ENCODE measurements around the gene MITF. TPM values are rescaled to one million over a fixed set of nuclear protein-coding genes. Genes with fewer than 3 reads are reported as not detected.

MITF gene
- total and polyA plus RNA-seq, 9 donors, result 5.7 to 9.6 (median 7.4) TPM

DNA sequence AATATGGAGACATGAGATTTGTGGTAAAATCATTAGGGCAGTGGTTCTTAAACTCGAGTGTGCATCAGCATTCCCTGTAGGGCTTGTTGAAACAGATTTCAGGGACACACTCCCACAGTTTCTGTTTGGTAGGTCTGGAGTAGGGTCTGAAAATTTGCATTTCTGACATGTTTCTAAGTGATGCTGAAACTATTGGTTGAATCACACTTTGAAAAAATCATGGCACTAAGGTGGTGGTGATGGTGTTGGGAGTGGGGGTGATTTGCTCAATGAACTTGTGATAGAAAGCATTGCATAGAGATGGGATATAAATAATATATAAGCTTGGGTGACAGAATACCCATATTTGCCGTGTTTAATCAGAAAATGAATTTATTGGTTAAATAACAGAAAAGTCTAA, 11.3 kb downstream of the MITF start:
- H3K4me1 ChIP-seq (ENCODE audit: control insufficient read depth, insufficient read depth, low read length), result peaks cover 4% of the 10 kb centered on the region
- 60% methylated on average over 1 of the region's 2 CpGs for WGBS (ENCODE audit: insufficient coverage)
- H3K9me3 ChIP-seq (replicated peaks; ENCODE audit: control insufficient read depth, low read depth, low read length), result peaks cover 9% of the 10 kb centered on the region
- no peak overlapping the region for H3K27ac ChIP-seq (ENCODE audit: low read length)
- no peak for DNase-seq
- H3K36me3 ChIP-seq (ENCODE audit: control insufficient read depth, insufficient read depth, low read length), result no peaks in the 10 kb centered on the region
- H3K4me3 ChIP-seq (ENCODE audit: low read length), result no peak overlapping the region
- no peaks in the 10 kb centered on the region for H3K27me3 ChIP-seq (ENCODE audit: control insufficient read depth, insufficient read depth, low read length)

DNA sequence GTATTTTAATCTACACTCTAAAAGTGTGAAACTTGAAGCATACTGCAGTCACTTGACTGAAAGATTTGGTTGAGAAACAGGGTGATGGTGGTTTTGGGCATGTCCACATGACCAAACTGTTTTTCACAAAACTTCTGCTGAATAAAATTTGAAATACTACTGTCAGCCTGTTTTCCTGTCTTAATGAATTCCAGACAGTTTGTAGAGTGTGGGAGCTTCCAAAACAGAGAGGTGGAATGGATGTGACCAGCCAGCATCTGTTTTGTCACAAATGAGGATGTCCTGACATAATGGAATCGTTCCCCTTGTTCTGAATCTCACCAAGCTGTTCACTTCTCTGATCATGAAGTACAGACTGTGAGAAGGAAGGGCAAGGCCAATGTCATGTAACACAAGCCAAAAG, 11.8 kb downstream of the MITF start:
- no peaks in the 10 kb centered on the region for H3K36me3 ChIP-seq (ENCODE audit: control insufficient read depth, insufficient read depth, low read length)
- peaks cover 9% of the 10 kb centered on the region for H3K9me3 ChIP-seq (replicated peaks; ENCODE audit: control insufficient read depth, low read depth, low read length)
- DNase-seq, result peak; percentile 36
- no peak overlapping the region for H3K27ac ChIP-seq (ENCODE audit: low read length)
- no peaks in the 10 kb centered on the region for H3K27me3 ChIP-seq (ENCODE audit: control insufficient read depth, insufficient read depth, low read length)
- WGBS (ENCODE audit: insufficient coverage), result no CpG with 5 or more reads among the region's 1 CpG
- no peak overlapping the region for H3K4me3 ChIP-seq (ENCODE audit: low read length)
- peaks cover 4% of the 10 kb centered on the region for H3K4me1 ChIP-seq (ENCODE audit: control insufficient read depth, insufficient read depth, low read length)

DNA sequence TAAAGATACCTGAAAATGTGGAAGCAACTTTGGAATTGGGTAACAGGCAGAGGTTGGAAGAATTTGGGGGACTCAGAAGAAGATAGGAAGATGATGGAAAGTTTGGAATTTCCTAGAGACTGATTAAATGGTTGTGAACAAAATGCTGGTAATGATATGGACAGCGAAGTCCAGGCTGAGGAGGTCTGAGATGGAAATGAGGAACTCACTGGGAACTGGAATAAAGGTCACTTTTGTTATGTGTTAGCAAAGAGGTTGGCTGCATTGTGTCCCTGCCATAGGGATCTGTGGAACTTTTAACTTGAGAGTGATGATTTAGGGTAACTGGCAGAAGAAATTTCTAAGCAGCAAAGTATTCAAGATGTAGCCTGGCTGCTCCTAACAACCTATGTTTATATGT, 13.0 kb downstream of the MITF start:
- DNase-seq, result peak; percentile 38
- WGBS (ENCODE audit: insufficient coverage), result 45% methylated on average over 1 of the region's 1 CpG
- H3K27me3 ChIP-seq (ENCODE audit: control insufficient read depth, insufficient read depth, low read length), result no peaks in the 10 kb centered on the region

DNA sequence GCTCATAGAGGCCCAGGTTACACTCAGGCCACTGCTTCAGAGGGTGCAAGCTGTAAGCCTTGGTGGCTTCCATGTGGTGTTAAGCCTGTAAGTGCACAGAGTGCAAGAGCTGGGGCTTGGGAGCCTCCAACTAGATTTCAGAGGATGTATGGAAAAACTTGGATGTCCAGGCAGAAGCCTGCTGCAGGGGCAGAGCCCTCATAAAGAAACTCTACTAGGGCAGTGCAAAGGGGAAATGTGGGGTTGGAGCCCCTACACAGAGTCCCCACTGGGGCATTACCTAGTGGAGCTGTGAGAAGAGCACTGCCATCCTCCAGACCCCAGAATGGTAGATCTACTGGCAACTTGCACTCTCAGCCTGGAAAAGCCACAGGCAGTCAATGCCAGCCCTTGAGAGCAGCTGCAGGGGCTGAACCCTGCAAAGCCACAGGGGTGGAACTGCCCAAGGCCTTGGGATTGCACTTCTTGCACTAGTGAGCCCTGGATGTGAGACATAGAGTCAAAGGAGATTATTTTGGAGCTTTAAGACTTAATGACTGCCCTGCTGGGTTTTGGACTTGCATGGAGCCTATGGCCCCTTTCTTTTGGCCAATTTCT, 14.0 kb downstream of the MITF start:
- no peak for DNase-seq
- Histone ChIP-seq H3K9me3 (replicated peaks; ENCODE audit: control insufficient read depth, low read depth, low read length) (peaks cover 9% of the 10 kb centered on the region), H3K27me3 (ENCODE audit: control insufficient read depth, insufficient read depth, low read length) (no peaks in the 10 kb centered on the region), H3K36me3 (ENCODE audit: control insufficient read depth, insufficient read depth, low read length) (no peaks in the 10 kb centered on the region), H3K4me3 (ENCODE audit: low read length) (no peak overlapping the region), H3K27ac (ENCODE audit: low read length) (no peak overlapping the region), H3K4me1 (ENCODE audit: control insufficient read depth, insufficient read depth, low read length) (no peaks in the 10 kb centered on the region)

More for the DNA sequence above, 13.0 kb downstream of the MITF start:
- H3K36me3 ChIP-seq (ENCODE audit: control insufficient read depth, insufficient read depth, low read length), result no peaks in the 10 kb centered on the region
- no peak overlapping the region for H3K27ac ChIP-seq (ENCODE audit: low read length)
- H3K9me3 ChIP-seq (replicated peaks; ENCODE audit: control insufficient read depth, low read depth, low read length), result peaks cover 9% of the 10 kb centered on the region
- no peaks in the 10 kb centered on the region for H3K4me1 ChIP-seq (ENCODE audit: control insufficient read depth, insufficient read depth, low read length)
- H3K4me3 ChIP-seq (ENCODE audit: low read length), result no peak overlapping the region

DNA sequence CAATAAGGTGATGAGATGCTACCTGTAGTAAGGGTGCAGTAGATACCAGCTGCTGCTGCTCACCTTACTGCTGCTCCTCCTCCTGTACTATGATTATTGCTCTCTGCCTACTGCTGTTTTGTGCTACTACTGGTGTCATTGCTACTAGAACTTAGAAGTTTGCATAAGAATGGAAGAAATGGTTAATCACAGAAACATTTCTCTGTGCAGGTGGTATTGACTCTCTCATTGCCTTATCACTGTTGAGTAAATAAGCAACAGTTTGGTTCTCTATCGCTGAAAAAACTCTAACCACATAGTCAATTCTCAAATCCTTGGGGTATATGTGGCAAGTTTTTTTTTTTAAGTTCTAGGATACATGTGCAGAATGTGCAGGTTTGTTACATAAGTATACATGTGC, 16.5 kb downstream of the MITF start:
- no CpG with 5 or more reads among the region's 1 CpG for WGBS (ENCODE audit: insufficient coverage)
- Histone ChIP-seq H3K9me3 (replicated peaks; ENCODE audit: control insufficient read depth, low read depth, low read length) (peaks cover 9% of the 10 kb centered on the region), H3K36me3 (ENCODE audit: control insufficient read depth, insufficient read depth, low read length) (no peaks in the 10 kb centered on the region)

DNA sequence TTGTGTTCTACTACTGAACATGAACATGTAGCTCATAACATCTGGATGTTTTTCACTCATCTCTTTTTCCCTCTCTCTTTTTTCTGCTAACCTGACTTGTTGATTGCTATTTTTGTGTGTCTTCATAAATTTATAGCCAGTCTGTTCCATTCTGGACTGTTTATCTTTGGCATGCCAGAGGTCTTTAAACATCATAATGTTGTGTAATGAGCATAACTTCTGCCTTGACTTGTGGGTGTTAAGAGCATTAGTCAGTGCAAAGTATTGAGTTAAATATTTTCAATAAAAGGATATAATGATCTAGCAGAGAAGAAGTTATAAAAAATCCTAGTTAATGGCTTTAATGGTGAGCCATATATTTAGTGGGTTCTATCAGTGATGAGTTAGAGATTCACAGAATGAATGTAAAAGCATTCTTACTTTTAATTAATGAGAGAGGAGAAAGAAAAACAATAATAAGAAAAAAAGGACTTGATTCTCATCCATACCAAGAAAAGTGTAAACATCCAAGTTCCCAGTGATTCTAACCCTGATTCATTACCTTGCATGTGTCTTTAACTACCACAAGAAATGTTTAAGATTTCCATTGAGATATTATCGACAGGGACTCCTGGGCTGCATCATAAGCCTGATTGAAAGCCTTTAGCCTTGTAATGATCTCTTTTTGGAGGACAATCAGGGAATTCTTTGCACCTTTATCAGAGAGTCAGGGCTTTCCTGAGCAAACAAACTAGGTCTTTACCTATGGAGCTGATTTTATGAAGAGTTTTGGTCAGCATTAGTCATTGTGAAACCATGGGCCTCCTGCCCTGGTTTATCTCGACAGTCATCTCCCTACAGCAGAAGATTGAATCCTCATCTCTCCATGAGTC, 22.9 kb downstream of the MITF start:
- H3K36me3 ChIP-seq (ENCODE audit: control insufficient read depth, insufficient read depth, low read length), result no peaks in the 10 kb centered on the region
- WGBS (ENCODE audit: insufficient coverage), result no CpG with 5 or more reads among the region's 2 CpGs
- no peaks in the 10 kb centered on the region for H3K27me3 ChIP-seq (ENCODE audit: control insufficient read depth, insufficient read depth, low read length)
- no peak overlapping the region for H3K27ac ChIP-seq (ENCODE audit: low read length)
- H3K4me3 ChIP-seq (ENCODE audit: low read length), result no peak overlapping the region
- peaks cover 3% of the 10 kb centered on the region for H3K4me1 ChIP-seq (ENCODE audit: control insufficient read depth, insufficient read depth, low read length)
- no peaks in the 10 kb centered on the region for H3K9me3 ChIP-seq (replicated peaks; ENCODE audit: control insufficient read depth, low read depth, low read length)
- no peak for DNase-seq

More for the DNA sequence above, 16.5 kb downstream of the MITF start:
- no peak for DNase-seq
- H3K4me1 ChIP-seq (ENCODE audit: control insufficient read depth, insufficient read depth, low read length), result no peaks in the 10 kb centered on the region
- H3K4me3 ChIP-seq (ENCODE audit: low read length), result no peak overlapping the region
- no peaks in the 10 kb centered on the region for H3K27me3 ChIP-seq (ENCODE audit: control insufficient read depth, insufficient read depth, low read length)
- H3K27ac ChIP-seq (ENCODE audit: low read length), result no peak overlapping the region

DNA sequence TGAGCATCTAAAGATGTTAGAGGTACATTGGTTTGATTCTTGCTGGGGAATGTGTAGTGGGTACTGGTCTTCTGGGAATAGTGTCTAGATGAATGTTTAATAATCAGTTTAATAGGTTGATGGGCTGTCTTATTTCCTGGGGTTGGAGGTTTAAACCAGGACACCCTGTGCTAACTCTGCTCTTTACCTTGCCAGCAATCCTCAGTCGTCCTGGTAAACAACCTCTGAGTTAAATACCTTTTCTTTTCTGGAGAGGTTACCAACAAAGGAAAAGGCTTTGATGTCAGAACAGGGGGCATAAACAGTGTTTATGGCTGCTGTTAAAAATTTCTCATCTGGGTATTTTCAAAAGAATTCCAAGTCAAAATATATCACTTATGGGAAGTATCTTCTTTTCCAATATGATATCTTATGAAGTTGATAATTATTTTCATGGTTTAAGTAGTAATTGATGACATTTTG, 23.5 kb downstream of the MITF start:
- no peaks in the 10 kb centered on the region for H3K9me3 ChIP-seq (replicated peaks; ENCODE audit: control insufficient read depth, low read depth, low read length)
- H3K4me1 ChIP-seq (ENCODE audit: control insufficient read depth, insufficient read depth, low read length), result peaks cover 3% of the 10 kb centered on the region
- H3K27me3 ChIP-seq (ENCODE audit: control insufficient read depth, insufficient read depth, low read length), result no peaks in the 10 kb centered on the region
- no peak overlapping the region for H3K4me3 ChIP-seq (ENCODE audit: low read length)
- H3K27ac ChIP-seq (ENCODE audit: low read length), result no peak overlapping the region
- no peak for DNase-seq
- WGBS (ENCODE audit: insufficient coverage), result no CpG with 5 or more reads among the region's 1 CpG
- H3K36me3 ChIP-seq (ENCODE audit: control insufficient read depth, insufficient read depth, low read length), result no peaks in the 10 kb centered on the region

DNA sequence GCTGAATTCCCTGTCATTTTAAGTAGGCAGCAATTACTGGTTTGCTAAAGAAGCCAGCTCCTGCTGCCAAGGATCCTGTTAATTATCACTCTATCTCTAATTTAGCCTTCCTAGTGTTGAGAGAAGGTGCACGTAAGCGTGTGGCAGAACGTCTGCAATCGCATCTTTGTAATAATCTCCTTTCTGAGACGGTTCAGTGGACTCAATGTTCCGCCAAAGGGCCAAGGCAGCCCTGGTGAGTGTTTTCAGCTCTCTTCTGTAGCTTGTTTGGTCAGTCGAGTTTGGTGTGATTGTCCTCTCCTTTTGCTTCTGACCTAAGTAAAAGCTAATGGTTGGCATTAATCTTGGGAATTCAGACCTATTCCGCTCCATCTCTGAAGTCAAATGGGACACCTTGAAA, 24.2 kb downstream of the MITF start:
- no peaks in the 10 kb centered on the region for H3K36me3 ChIP-seq (ENCODE audit: control insufficient read depth, insufficient read depth, low read length)
- DNase-seq, result no peak
- WGBS (ENCODE audit: insufficient coverage), result 67% methylated on average over 2 of the region's 8 CpGs
- peaks cover 3% of the 10 kb centered on the region for H3K4me1 ChIP-seq (ENCODE audit: control insufficient read depth, insufficient read depth, low read length)
- H3K27ac ChIP-seq (ENCODE audit: low read length), result peak overlapping the region; percentile 31
- no peaks in the 10 kb centered on the region for H3K9me3 ChIP-seq (replicated peaks; ENCODE audit: control insufficient read depth, low read depth, low read length)
- no peak overlapping the region for H3K4me3 ChIP-seq (ENCODE audit: low read length)
- H3K27me3 ChIP-seq (ENCODE audit: control insufficient read depth, insufficient read depth, low read length), result no peaks in the 10 kb centered on the region

DNA sequence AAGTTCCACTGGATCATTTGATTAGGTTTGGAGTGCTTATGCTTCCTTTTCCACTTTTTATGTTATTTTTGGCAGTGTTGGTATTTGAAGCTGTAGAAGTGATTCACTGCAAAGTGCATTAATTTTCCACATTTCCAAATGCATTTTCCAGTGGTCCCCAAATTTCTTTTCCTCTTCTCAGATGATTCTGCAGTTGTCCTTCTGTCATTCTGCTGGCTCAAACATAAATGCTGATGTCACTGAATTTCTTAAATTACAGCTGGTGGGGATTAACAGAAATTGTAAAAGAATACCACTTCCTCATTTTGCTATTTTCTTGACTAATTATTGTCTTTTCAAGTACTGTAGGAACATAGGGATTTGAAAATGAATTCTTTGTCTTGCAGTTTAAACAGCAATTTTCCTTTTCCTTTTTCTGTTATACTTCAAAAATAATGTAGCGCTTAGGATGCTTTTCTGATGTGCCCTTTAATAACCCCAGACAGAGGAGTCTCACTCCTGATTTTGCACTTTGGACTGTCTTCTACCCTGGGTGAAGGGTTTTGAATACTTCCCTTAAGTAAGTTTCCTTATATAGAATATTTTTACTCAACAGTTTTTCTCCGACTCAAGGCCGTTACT, 25.0 kb downstream of the MITF start:
- H3K27ac ChIP-seq (ENCODE audit: low read length), result peak overlapping the region; percentile 66
- DNase-seq, result peak; percentile 88
- no peak overlapping the region for H3K4me3 ChIP-seq (ENCODE audit: low read length)
- no peaks in the 10 kb centered on the region for H3K27me3 ChIP-seq (ENCODE audit: control insufficient read depth, insufficient read depth, low read length)
- H3K36me3 ChIP-seq (ENCODE audit: control insufficient read depth, insufficient read depth, low read length), result no peaks in the 10 kb centered on the region
- WGBS (ENCODE audit: insufficient coverage), result no CpG with 5 or more reads among the region's 3 CpGs
- no peaks in the 10 kb centered on the region for H3K9me3 ChIP-seq (replicated peaks; ENCODE audit: control insufficient read depth, low read depth, low read length)
- H3K4me1 ChIP-seq (ENCODE audit: control insufficient read depth, insufficient read depth, low read length), result peaks cover 3% of the 10 kb centered on the region

DNA sequence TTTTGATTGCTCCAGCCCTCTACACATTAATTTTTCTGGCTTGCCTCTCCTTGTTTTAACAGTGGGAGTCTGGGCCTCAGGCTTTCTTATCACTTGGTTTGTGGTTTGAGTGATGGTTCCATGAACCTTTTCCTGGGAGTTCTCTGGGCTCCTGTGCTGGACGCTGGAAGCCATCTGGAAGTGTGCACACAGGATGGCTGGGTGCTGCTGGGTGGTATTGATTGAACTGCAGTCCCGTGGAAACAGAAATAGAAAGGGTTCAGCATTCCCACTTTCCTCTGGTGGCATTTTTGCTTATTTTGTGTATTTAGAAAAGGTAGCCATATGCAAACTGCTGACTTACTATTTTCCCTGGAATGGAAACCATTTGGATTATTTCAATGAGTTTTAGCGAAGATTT, 25.6 kb downstream of the MITF start:
- no peak overlapping the region for H3K4me3 ChIP-seq (ENCODE audit: low read length)
- peak overlapping the region; percentile 66 for H3K27ac ChIP-seq (ENCODE audit: low read length)
- 43% methylated on average over 1 of the region's 3 CpGs for WGBS (ENCODE audit: insufficient coverage)
- DNase-seq, result no peak
- H3K36me3 ChIP-seq (ENCODE audit: control insufficient read depth, insufficient read depth, low read length), result no peaks in the 10 kb centered on the region
- peaks cover 3% of the 10 kb centered on the region for H3K4me1 ChIP-seq (ENCODE audit: control insufficient read depth, insufficient read depth, low read length)
- H3K27me3 ChIP-seq (ENCODE audit: control insufficient read depth, insufficient read depth, low read length), result no peaks in the 10 kb centered on the region
- no peaks in the 10 kb centered on the region for H3K9me3 ChIP-seq (replicated peaks; ENCODE audit: control insufficient read depth, low read depth, low read length)

All from muscle of leg (tissue), 11 donors.